GM12878 (cell line): ENCODE data around the gene SYNPO. TPM values are rescaled to one million over a fixed set of nuclear protein-coding genes. Genes with fewer than 3 reads are reported as not detected.

Experiments
- ATAC-seq: fragments of 200-7000 bp; cut with Tn5 transposase; 3 replicates; pipeline ENCODE4 v1.9.1; 2020; ENCODE audit warnings: mild to moderate bottlenecking, moderate library complexity
- BruUV-seq: library from RNA; stranded (reverse); fragments of 400-500 nt; replicated peaks from 2 replicates; lab custom pipeline; 2021; lab: Mats Ljungman, UMichigan
- CTCF ChIA-PET: fragments of 300-600 bp; sonication (Branson Sonifier 250); formaldehyde crosslinking; extraction: SDS; loops from one replicate; lab custom pipeline; 2021; ENCODE audit warnings: inconsistent platforms; lab: Yijun Ruan, JAX
- POLR2A ChIA-PET: fragments of 350-600 bp; formaldehyde crosslinking; extraction: SDS; loops from one replicate; lab custom pipeline; 2021; ENCODE audit warnings: inconsistent platforms; lab: Charles Lee
- RAD21 ChIA-PET: fragments of 300-600 bp; sonication (Branson Sonifier 250); formaldehyde crosslinking; loops from one replicate; lab custom pipeline; 2023; ENCODE audit warnings: antibody characterized with exemption; ENCODE audit not compliant: unreplicated experiment; lab: Charles Lee
- SMC1A ChIA-PET: fragments of 300-600 bp; sonication (Branson Sonifier 250); formaldehyde crosslinking; loops from one replicate; lab custom pipeline; 2023; ENCODE audit not compliant: unreplicated experiment, uncharacterized antibody; lab: Charles Lee
- DNase-seq: peaks from one replicate; pipeline ENCODE4 v3.0.0-alpha.2; 2011; ENCODE audit warnings: low read depth, low spot score
- FAIRE-seq: peaks from 3 replicates; lab custom pipeline; 2011; peaks lifted over from hg19 to GRCh38; lab: Jason Lieb, UNC
- H2AFZ ChIP-seq: 2 replicates; pipeline ENCODE4 v1.6.0; 2011; ENCODE audit warnings: low read depth, low read length, control low read depth; ENCODE audit not compliant: control insufficient read depth
- H3K27ac ChIP-seq: 2 replicates; pipeline ENCODE4 v1.5.1; 2011; ENCODE audit warnings: control low read depth; ENCODE audit not compliant: control insufficient read depth, insufficient read depth
- H3K27me3 ChIP-seq, 2 experiments: replicated peaks in 1 of 2; 2 replicates each; pipeline versions ENCODE4 v1.6.0 to v1.6.1; 2011; ENCODE audit warnings: low read length in 1 of 2; ENCODE audit not compliant: control insufficient read depth in 2 of 2, insufficient read depth in 2 of 2
- H3K36me3 ChIP-seq, 2 experiments: 2 replicates each; pipeline ENCODE4 v1.5.1; 2011; ENCODE audit warnings: low read length in 1 of 2; ENCODE audit not compliant: control insufficient read depth in 2 of 2, insufficient read depth in 2 of 2
- H3K4me1 ChIP-seq: 2 replicates; pipeline ENCODE4 v1.6.1; 2011; ENCODE audit warnings: mild to moderate bottlenecking, low read length, moderate library complexity, mixed read lengths; ENCODE audit not compliant: control insufficient read depth, insufficient read depth
- H3K4me2 ChIP-seq: 2 replicates; pipeline ENCODE4 v1.6.0; 2011; ENCODE audit warnings: control low read depth; ENCODE audit not compliant: control insufficient read depth, insufficient read depth
- H3K4me3 ChIP-seq: fragments of 200-600 bp; sonication (generic); 2 replicates; pipeline ENCODE4 v1.5.1; 2016
- H3K79me2 ChIP-seq: 2 replicates; pipeline ENCODE4 v1.6.0; 2011; ENCODE audit warnings: low read length; ENCODE audit not compliant: control insufficient read depth, insufficient read depth
- H3K9ac ChIP-seq: 2 replicates; pipeline ENCODE4 v1.8.0; 2011; ENCODE audit warnings: low read length, control low read depth, mixed read lengths; ENCODE audit not compliant: control insufficient read depth, insufficient read depth
- H3K9me3 ChIP-seq: replicated peaks from 3 replicates; pipeline ENCODE4 v1.5.1; 2011; ENCODE audit warnings: mild to moderate bottlenecking, low read length; ENCODE audit not compliant: control insufficient read depth, insufficient read depth
- H4K20me1 ChIP-seq: 2 replicates; pipeline ENCODE4 v1.6.0; 2011; ENCODE audit not compliant: control insufficient read depth, insufficient read depth
- BHLHE40 ChIP-seq, 2 experiments: fragments of 450-650 bp in 1 of 2; IDR thresholded peaks; 2 replicates each; pipeline ENCODE4 v1.6.1; 2011 to 2017; ENCODE audit warnings: low read depth in 2 of 2, borderline replicate concordance in 1 of 2, improper control_type of control experiment in 1 of 2, low read length in 1 of 2, mild to moderate bottlenecking in 1 of 2
- BMI1 ChIP-seq: fragments of 450-650 bp; IDR thresholded peaks from 2 replicates; pipeline ENCODE4 v1.6.1; 2016; ENCODE audit warnings: mild to moderate bottlenecking, moderate library complexity, borderline replicate concordance
- CBX3 ChIP-seq: fragments of 200-600 bp; sonication (generic); IDR thresholded peaks from 2 replicates; pipeline ENCODE4 v1.6.1; 2016; ENCODE audit warnings: low read depth, borderline replicate concordance
- EED ChIP-seq: sonication (generic); IDR thresholded peaks from 2 replicates; pipeline ENCODE4 v1.6.1; 2016; ENCODE audit warnings: antibody characterized with exemption, low read depth
- HDGF ChIP-seq: fragments of 450-650 bp; IDR thresholded peaks from 2 replicates; pipeline ENCODE4 v1.6.1; 2016; ENCODE audit warnings: antibody characterized with exemption
- IKZF1 ChIP-seq: fragments of 450-650 bp; conservative IDR thresholded peaks from 2 replicates; pipeline ENCODE4 v1.6.1; 2017; ENCODE audit warnings: antibody characterized with exemption, mild to moderate bottlenecking
- NFYA ChIP-seq: IDR thresholded peaks from 2 replicates; pipeline ENCODE4 v1.6.1; 2011; ENCODE audit warnings: low read depth, mild to moderate bottlenecking, low read length, improper control_type of control experiment, borderline replicate concordance
- NR2C2 ChIP-seq: IDR thresholded peaks from 2 replicates; pipeline ENCODE4 v1.6.1; 2011; ENCODE audit warnings: borderline replicate concordance, low read depth; ENCODE audit not compliant: control insufficient read depth, insufficient read length
- NR2F1 ChIP-seq: fragments of 450-650 bp; conservative IDR thresholded peaks from 2 replicates; pipeline ENCODE4 v1.6.1; 2017; ENCODE audit warnings: mild to moderate bottlenecking
- POLR2A ChIP-seq: IDR thresholded peaks from 2 replicates; pipeline ENCODE4 v1.6.1; 2011; ENCODE audit warnings: low read depth, mild to moderate bottlenecking, low read length
- RAD51 ChIP-seq: fragments of 450-650 bp; IDR thresholded peaks from 2 replicates; pipeline ENCODE4 v1.6.1; 2016; ENCODE audit warnings: moderate library complexity, mild to moderate bottlenecking, inconsistent platforms
- SIN3A ChIP-seq: IDR thresholded peaks from 2 replicates; pipeline ENCODE4 v1.6.1; 2012; ENCODE audit warnings: low read depth, low read length, improper control_type of control experiment
- SMAD5 ChIP-seq: IDR thresholded peaks from 2 replicates; pipeline ENCODE4 v1.6.1; 2016; ENCODE audit warnings: antibody characterized with exemption, low read depth
- SREBF2 ChIP-seq: IDR thresholded peaks from 2 replicates; pipeline ENCODE4 v1.6.1; 2012; ENCODE audit warnings: mild to moderate bottlenecking, low read length
- STAT3 ChIP-seq: IDR thresholded peaks from 2 replicates; pipeline ENCODE4 v1.6.1; 2011; ENCODE audit warnings: low read depth, low read length, improper control_type of control experiment
- SUZ12 ChIP-seq: fragments of 200-600 bp; sonication (generic); IDR thresholded peaks from one replicate; pipeline ENCODE4 v1.6.1; 2018; ENCODE audit warnings: antibody characterized with exemption, mild to moderate bottlenecking; ENCODE audit not compliant: unreplicated experiment
- ZNF207 ChIP-seq: fragments of 450-650 bp; IDR thresholded peaks from 2 replicates; pipeline ENCODE4 v1.6.1; 2014; ENCODE audit warnings: antibody characterized with exemption, mild to moderate bottlenecking, borderline replicate concordance
- WGBS: methylation state at CpG from one replicate; pipeline ENCODE4 v1.1.6; 2016; ENCODE audit warnings: low lambda C conversion rate; ENCODE audit not compliant: insufficient replicate concordance, insufficient coverage; ENCODE audit errors: missing lambda C conversion rate; 5-methylcytosine and 5-hydroxymethylcytosine counted together
- in situ Hi-C: fragments of 300-500 bp; cut with MboI; formaldehyde crosslinking; loops from 9 replicates; pipeline ENCODE4 v1.14.3; 2018; ENCODE audit warnings: mixed read lengths
- intact Hi-C: fragments of 100-400 bp; cut with micrococcal nuclease; formaldehyde crosslinking; loops from one replicate; pipeline ENCODE4 v1.14.2; 2022; ENCODE audit not compliant: unreplicated experiment
- polyA plus RNA-seq, 11 experiments: library from polyadenylated mRNA; depleted of rRNA in 4 of 11; unstranded in 6 of 11; stranded (reverse) in 5 of 11; fragments of >200 nt; fragmentation: Nextera tagmentation in 4 of 11; fragmentation: Illumina TruSeq in 1 of 11; extraction: Ambion mirVana in 4 of 11; extraction: Trizol in 1 of 11; gene quantifications; 1 replicate in 1 of 11; 2 replicates in 10 of 11; pipeline versions ENCODE4 v1.2.1 to v1.2.3, GENCODE V29; 2011 to 2016; ENCODE audit warnings: inconsistent platforms in 2 of 11, missing spikeins in 2 of 11, low read depth in 1 of 11
- total RNA-seq, 4 experiments: library from RNA; depleted of rRNA in 3 of 4; stranded (reverse); fragments of >200 nt in 3 of 4; fragmentation: Illumina TruSeq in 1 of 4; extraction: Trizol in 1 of 4; gene quantifications; 2 replicates each; pipeline versions ENCODE4 v1.2.1 to v1.2.3, GENCODE V29; 2013 to 2021
- TF ChIP-seq, protein P1 (sequence below): IDR thresholded peaks from 2 replicates; pipeline ENCODE4 v1.6.1; 2012; ENCODE audit warnings: mild to moderate bottlenecking, low read depth, low read length

Gene SYNPO
- total and polyA plus RNA-seq, 10 of the 15 experiments (the other 5 are each of a cell fraction or from before 2014, with no cell fraction given): 0.77 to 21.0 (median 3.9) TPM

DNA sequence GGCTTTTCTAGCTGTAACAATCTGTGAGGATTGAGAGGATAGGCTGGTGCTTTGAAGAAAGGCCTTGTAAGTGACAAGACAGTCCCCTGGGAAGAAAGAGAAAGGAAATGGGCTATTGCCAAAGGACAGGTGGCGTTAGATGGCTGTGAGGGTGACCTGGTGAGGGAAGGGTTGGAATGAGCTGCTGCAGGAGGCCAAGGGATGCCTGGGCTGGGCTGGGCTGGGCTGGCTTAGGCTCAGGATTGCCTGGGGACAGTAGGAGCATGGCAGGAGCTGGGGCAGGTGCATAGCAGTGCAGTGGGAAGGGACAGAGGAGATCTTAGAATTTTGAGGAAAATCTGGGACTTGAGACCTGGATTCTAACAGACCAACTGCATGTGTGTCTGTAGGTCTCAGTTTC, 10.9 kb downstream of the SYNPO start:
- in situ Hi-C loops: loop anchor here (5.0 to 10.0 kb wide), 2 partner anchors 89 to 197 kb away; no protein-coding TSS in a partner anchor
- WGBS: 56% methylated on average over 1 of the region's 1 CpG

More for the DNA sequence above, 10.9 kb downstream of the SYNPO start:
- Histone ChIP-seq H3K27ac (no peak overlapping the region), H3K36me3 (no peaks in the 10 kb centered on the region), H3K9me3 (no peaks in the 10 kb centered on the region), H3K4me1 (peaks cover 6% of the 10 kb centered on the region; the same call in 1 of the 2 replicates), H3K27me3 (no peaks in the 10 kb centered on the region), H4K20me1 (no peaks in the 10 kb centered on the region), H3K4me2 (no peak overlapping the region), H3K79me2 (no peaks in the 10 kb centered on the region), H3K4me3 (no peak overlapping the region), H3K9ac (no peak overlapping the region), H2AFZ (no peak overlapping the region)
- TF ChIP-seq, protein P1, sequence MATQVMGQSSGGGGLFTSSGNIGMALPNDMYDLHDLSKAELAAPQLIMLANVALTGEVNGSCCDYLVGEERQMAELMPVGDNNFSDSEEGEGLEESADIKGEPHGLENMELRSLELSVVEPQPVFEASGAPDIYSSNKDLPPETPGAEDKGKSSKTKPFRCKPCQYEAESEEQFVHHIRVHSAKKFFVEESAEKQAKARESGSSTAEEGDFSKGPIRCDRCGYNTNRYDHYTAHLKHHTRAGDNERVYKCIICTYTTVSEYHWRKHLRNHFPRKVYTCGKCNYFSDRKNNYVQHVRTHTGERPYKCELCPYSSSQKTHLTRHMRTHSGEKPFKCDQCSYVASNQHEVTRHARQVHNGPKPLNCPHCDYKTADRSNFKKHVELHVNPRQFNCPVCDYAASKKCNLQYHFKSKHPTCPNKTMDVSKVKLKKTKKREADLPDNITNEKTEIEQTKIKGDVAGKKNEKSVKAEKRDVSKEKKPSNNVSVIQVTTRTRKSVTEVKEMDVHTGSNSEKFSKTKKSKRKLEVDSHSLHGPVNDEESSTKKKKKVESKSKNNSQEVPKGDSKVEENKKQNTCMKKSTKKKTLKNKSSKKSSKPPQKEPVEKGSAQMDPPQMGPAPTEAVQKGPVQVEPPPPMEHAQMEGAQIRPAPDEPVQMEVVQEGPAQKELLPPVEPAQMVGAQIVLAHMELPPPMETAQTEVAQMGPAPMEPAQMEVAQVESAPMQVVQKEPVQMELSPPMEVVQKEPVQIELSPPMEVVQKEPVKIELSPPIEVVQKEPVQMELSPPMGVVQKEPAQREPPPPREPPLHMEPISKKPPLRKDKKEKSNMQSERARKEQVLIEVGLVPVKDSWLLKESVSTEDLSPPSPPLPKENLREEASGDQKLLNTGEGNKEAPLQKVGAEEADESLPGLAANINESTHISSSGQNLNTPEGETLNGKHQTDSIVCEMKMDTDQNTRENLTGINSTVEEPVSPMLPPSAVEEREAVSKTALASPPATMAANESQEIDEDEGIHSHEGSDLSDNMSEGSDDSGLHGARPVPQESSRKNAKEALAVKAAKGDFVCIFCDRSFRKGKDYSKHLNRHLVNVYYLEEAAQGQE: no peak
- no peak for TF ChIP-seq IKZF1
- no peak for TF ChIP-seq NFYA
- TF ChIP-seq STAT3: no peak
- no peak for TF ChIP-seq EED
- no peak for TF ChIP-seq CBX3
- no peak for TF ChIP-seq NR2F1
- no peak for TF ChIP-seq SIN3A
- TF ChIP-seq NR2C2: no peak
- no peak for TF ChIP-seq HDGF
- no peak for TF ChIP-seq SMAD5
- TF ChIP-seq BMI1: no peak
- TF ChIP-seq BHLHE40 (IDR thresholded peaks at IDR 0.05; ENCODE audit: borderline replicate concordance in 1 of 2, low read depth in 2 of 2, low read length in 1 of 2): no peak
- no peak for TF ChIP-seq POLR2A
- TF ChIP-seq SREBF2: no peak
- TF ChIP-seq RAD51: no peak
- no peak for TF ChIP-seq SUZ12
- no peak for TF ChIP-seq ZNF207
- ATAC-seq (no peak), DNase-seq (no peak), FAIRE-seq (no peak)
- ChIA-PET POLR2A (no interaction called here), SMC1A (interaction anchor here (5.8 kb wide), 1 partner anchor 90 kb away, joined by 61 read pairs; no protein-coding TSS in a partner anchor), RAD21 (interaction anchor here (0.8 to 1.7 kb wide), 4 partner anchors 25 to 397 kb away, joined by 3 to 6 read pairs (median 4); no protein-coding TSS in a partner anchor), CTCF (interaction anchor here (0.8 to 12.7 kb wide), 5 partner anchors 24 to 195 kb away, joined by 3 to 236 read pairs (median 4); partner anchors contain the start of gene IRGM)
- intact Hi-C loops: loop anchor here (10.0 kb wide), 1 partner anchor 197 kb away; no protein-coding TSS in a partner anchor
- no TSS peak for BruUV-seq
